ENCODE measurements around the gene SLC16A13. TPM values are rescaled to one million over a fixed set of nuclear protein-coding genes. Genes with fewer than 3 reads are reported as not detected.

Gene SLC16A13
- total and polyA plus RNA-seq, 2 experiments from 2014 or later, result 4.0 to 5.8 TPM

- no peaks in the 10 kb centered on the region for H3K4me1 ChIP-seq (ENCODE audit: low read depth)
- no peaks in the 10 kb centered on the region for H3K27me3 ChIP-seq
- H3K9me3 ChIP-seq (ENCODE audit: low read depth), result no peaks in the 10 kb centered on the region
- H3K36me3 ChIP-seq, result no peaks in the 10 kb centered on the region
- DNase-seq (ENCODE audit: low read depth in 1 of 2, low spot score in 1 of 2), result no peak
- no peak for TF ChIP-seq CTCF (IDR thresholded peaks at IDR 0.05; ENCODE audit: low read depth, low read length)
- H3K27ac ChIP-seq, result no peak overlapping the region
- no peak overlapping the region for H3K4me3 ChIP-seq
These were observed 32.5 kb downstream of the SLC16A13 start for GRCh38 chr17:7068268-7068667.

- Histone ChIP-seq H3K4me3 (no peak overlapping the region), H3K36me3 (no peaks in the 10 kb centered on the region), H3K4me1 (ENCODE audit: low read depth) (no peaks in the 10 kb centered on the region), H3K27me3 (no peaks in the 10 kb centered on the region), H3K27ac (no peak overlapping the region), H3K9me3 (ENCODE audit: low read depth) (no peaks in the 10 kb centered on the region)
- no peak for TF ChIP-seq CTCF (IDR thresholded peaks at IDR 0.05; ENCODE audit: low read depth, low read length)
- DNase-seq (ENCODE audit: low read depth in 1 of 2, low spot score in 1 of 2), result no peak
These were observed 34.9 kb downstream of the SLC16A13 start for GRCh38 chr17:7070712-7071111.

DNA sequence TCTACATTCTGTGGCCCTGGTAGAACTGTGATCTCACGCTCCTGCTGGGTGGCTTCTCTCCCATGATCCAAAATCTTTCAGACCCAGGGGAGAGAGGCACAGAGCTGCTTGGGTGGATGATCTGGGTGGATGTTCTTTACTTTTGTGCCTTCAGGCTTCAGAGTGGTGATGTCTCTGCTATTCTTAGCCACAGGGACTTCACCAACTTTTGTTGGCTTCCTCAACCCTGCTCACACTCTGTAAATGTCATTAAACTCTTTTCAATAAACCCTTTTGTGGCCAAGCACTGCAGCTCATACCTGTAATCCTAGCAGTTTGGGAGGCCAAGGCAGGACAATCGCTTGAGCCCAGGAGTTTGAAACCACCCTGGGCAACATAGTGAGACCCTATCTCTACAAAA is 36.6 kb downstream of the SLC16A13 start:
- Histone ChIP-seq H3K27ac (no peak overlapping the region), H3K27me3 (no peaks in the 10 kb centered on the region), H3K36me3 (no peaks in the 10 kb centered on the region), H3K4me3 (no peak overlapping the region), H3K4me1 (ENCODE audit: low read depth) (no peaks in the 10 kb centered on the region), H3K9me3 (ENCODE audit: low read depth) (no peaks in the 10 kb centered on the region)
- no peak for DNase-seq (ENCODE audit: low read depth in 1 of 2, low spot score in 1 of 2)
- TF ChIP-seq CTCF (IDR thresholded peaks at IDR 0.05; ENCODE audit: low read depth, low read length), result no peak

- Histone ChIP-seq H3K36me3 (no peaks in the 10 kb centered on the region), H3K27me3 (no peaks in the 10 kb centered on the region), H3K4me1 (ENCODE audit: low read depth) (no peaks in the 10 kb centered on the region), H3K4me3 (no peak overlapping the region), H3K27ac (no peak overlapping the region), H3K9me3 (ENCODE audit: low read depth) (no peaks in the 10 kb centered on the region)
- TF ChIP-seq CTCF (IDR thresholded peaks at IDR 0.05; ENCODE audit: low read depth, low read length), result no peak
- DNase-seq (ENCODE audit: low read depth in 1 of 2, low spot score in 1 of 2), result no peak
These were observed 39.1 kb downstream of the SLC16A13 start for GRCh38 chr17:7074931-7075330.

DNA sequence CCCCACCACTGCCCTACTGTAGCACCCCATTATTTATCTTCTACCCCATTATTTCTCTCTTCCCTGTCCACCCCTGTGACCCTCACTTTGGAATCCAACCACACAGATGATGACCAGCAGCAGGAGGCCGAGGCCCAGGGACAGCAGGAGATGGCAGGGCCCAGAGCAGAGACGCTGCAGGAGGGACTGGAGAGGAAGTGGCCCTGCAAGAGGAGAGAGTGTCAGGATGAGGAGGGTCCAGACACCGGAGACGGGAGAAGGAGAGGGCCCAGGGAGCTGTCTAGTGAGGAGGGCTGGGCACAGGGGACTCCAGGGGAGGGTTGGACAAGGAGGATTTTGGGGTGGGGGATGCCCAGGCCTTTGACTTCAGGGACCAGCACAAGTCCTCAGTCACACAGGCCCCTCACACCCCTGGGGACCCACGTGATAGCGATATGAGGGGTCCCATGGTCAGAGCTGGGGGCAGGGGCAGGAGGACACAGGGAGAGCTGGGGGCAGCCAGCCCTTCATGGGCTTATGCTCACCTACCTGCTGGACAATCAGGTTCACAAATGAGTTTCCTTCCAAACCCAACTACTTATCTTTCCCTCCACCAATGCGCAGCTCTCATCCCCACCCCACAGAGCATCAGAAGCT is 42.2 kb downstream of the SLC16A13 start:
- Histone ChIP-seq H3K4me3 (no peak overlapping the region), H3K4me1 (ENCODE audit: low read depth) (no peaks in the 10 kb centered on the region), H3K9me3 (ENCODE audit: low read depth) (no peaks in the 10 kb centered on the region), H3K27me3 (no peaks in the 10 kb centered on the region), H3K36me3 (no peaks in the 10 kb centered on the region), H3K27ac (no peak overlapping the region)
- TF ChIP-seq CTCF (IDR thresholded peaks at IDR 0.05; ENCODE audit: low read depth, low read length), result no peak
- no peak for DNase-seq (ENCODE audit: low read depth in 1 of 2, low spot score in 1 of 2)
